IMR-90 (cell line): ENCODE data around the gene ZNF280C. TPM values are rescaled to one million over a fixed set of nuclear protein-coding genes. Genes with fewer than 3 reads are reported as not detected.

ENCODE experiments used
- ATAC-seq: fragments of 200-7000 bp; cut with Tn5 transposase; 2 replicates; pipeline ENCODE4 v1.9.1; 2020; ENCODE audit warnings: low read depth, mild to moderate bottlenecking, moderate library complexity
- BruUV-seq: library from RNA; stranded (reverse); fragments of 400-500 nt; replicated peaks from 2 replicates; lab custom pipeline; 2021; lab: Mats Ljungman, UMichigan
- CTCF ChIA-PET: fragments of 300-600 bp; formaldehyde crosslinking; extraction: SDS; loops from one replicate; lab custom pipeline; 2021; ENCODE audit warnings: antibody characterized with exemption; lab: Yijun Ruan, JAX
- POLR2A ChIA-PET: fragments of 300-600 bp; sonication (Branson Sonifier 250); formaldehyde crosslinking; loops from one replicate; lab custom pipeline; 2022; ENCODE audit warnings: antibody characterized with exemption; ENCODE audit not compliant: unreplicated experiment; lab: Charles Lee
- DNase-seq: peaks from one replicate; pipeline ENCODE4 v3.0.0; 2013
- H2AFZ ChIP-seq: replicated peaks from 2 replicates; pipeline ENCODE3; 2013; ENCODE audit warnings: low read length, mild to moderate bottlenecking; ENCODE audit not compliant: poor library complexity
- H2AK5ac ChIP-seq: 2 replicates; pipeline ENCODE4 v1.6.1; 2013; ENCODE audit warnings: low read depth, low read length, inconsistent platforms
- H2AK9ac ChIP-seq: replicated peaks from 2 replicates; pipeline ENCODE3; 2013; ENCODE audit warnings: mild to moderate bottlenecking, low read depth, low read length, moderate library complexity; ENCODE audit not compliant: poor library complexity
- H2BK120ac ChIP-seq: 2 replicates; pipeline ENCODE4 v1.6.1; 2013; ENCODE audit warnings: low read depth, low read length, inconsistent platforms
- H2BK15ac ChIP-seq: 3 replicates; pipeline ENCODE4 v1.6.1; 2013; ENCODE audit warnings: low read depth, low read length, inconsistent platforms
- H2BK20ac ChIP-seq: 2 replicates; pipeline ENCODE4 v1.6.1; 2013; ENCODE audit warnings: low read depth, mild to moderate bottlenecking, inconsistent platforms, low read length, moderate library complexity
- H2BK5ac ChIP-seq: 2 replicates; pipeline ENCODE4 v1.6.1; 2013; ENCODE audit warnings: mild to moderate bottlenecking, low read depth, low read length, inconsistent platforms; ENCODE audit not compliant: poor library complexity, severe bottlenecking
- H3K14ac ChIP-seq: replicated peaks from 2 replicates; pipeline ENCODE4 v1.6.1; 2013; ENCODE audit warnings: low read depth, low read length, inconsistent platforms
- H3K18ac ChIP-seq: 2 replicates; pipeline ENCODE4 v1.6.1; 2013; ENCODE audit warnings: low read depth, low read length, control low read depth
- H3K23ac ChIP-seq: 2 replicates; pipeline ENCODE4 v1.6.1; 2013; ENCODE audit warnings: low read depth, low read length, inconsistent platforms
- H3K27ac ChIP-seq: 2 replicates; pipeline ENCODE4 v1.5.1; 2013; ENCODE audit warnings: mild to moderate bottlenecking, control low read depth, low read length; ENCODE audit not compliant: insufficient read depth
- H3K27me3 ChIP-seq: 2 replicates; pipeline ENCODE4 v1.6.1; 2013; ENCODE audit warnings: low read length; ENCODE audit not compliant: control insufficient read depth, insufficient read depth
- H3K36me3 ChIP-seq: 2 replicates; pipeline ENCODE4 v1.6.1; 2013; ENCODE audit warnings: low read length, mixed read lengths; ENCODE audit not compliant: control insufficient read depth, insufficient read depth
- H3K4ac ChIP-seq: 2 replicates; pipeline ENCODE4 v1.6.1; 2013; ENCODE audit warnings: low read depth, low read length, inconsistent platforms
- H3K4me1 ChIP-seq: 2 replicates; pipeline ENCODE4 v1.6.1; 2013; ENCODE audit warnings: low read length, mixed read lengths; ENCODE audit not compliant: control insufficient read depth, insufficient read depth
- H3K4me2 ChIP-seq: 2 replicates; pipeline ENCODE4 v1.6.1; 2013; ENCODE audit warnings: low read depth, mild to moderate bottlenecking, control low read depth, low read length, moderate library complexity
- H3K4me3 ChIP-seq: 2 replicates; pipeline ENCODE4 v1.5.1; 2013; ENCODE audit warnings: low read depth, mild to moderate bottlenecking, control low read depth, low read length, moderate library complexity; ENCODE audit not compliant: insufficient read depth
- H3K56ac ChIP-seq: 2 replicates; pipeline ENCODE4 v1.6.1; 2013; ENCODE audit warnings: low read length, inconsistent platforms; ENCODE audit not compliant: insufficient read depth; ENCODE audit errors: extremely low read depth
- H3K79me1 ChIP-seq, 2 experiments: 2 replicates each; pipeline ENCODE4 v1.6.1; 2013; ENCODE audit warnings: low read length in 2 of 2, inconsistent platforms in 1 of 2, low read depth in 1 of 2
- H3K9ac ChIP-seq: 2 replicates; pipeline ENCODE4 v1.6.1; 2013; ENCODE audit warnings: low read depth, low read length, control low read depth
- H3K9me1 ChIP-seq: 2 replicates; pipeline ENCODE4 v1.6.1; 2013; ENCODE audit warnings: low read length, inconsistent platforms; ENCODE audit not compliant: insufficient read depth
- H3K9me3 ChIP-seq: 2 replicates; pipeline ENCODE4 v1.6.1; 2013; ENCODE audit warnings: low read length; ENCODE audit not compliant: control insufficient read depth, insufficient read depth
- H4K20me1 ChIP-seq: 2 replicates; pipeline ENCODE4 v1.6.1; 2013; ENCODE audit warnings: low read length, inconsistent platforms; ENCODE audit not compliant: insufficient read depth
- H4K5ac ChIP-seq: 2 replicates; pipeline ENCODE4 v1.6.1; 2013; ENCODE audit warnings: mild to moderate bottlenecking, low read depth, low read length, control low read depth
- H4K8ac ChIP-seq, 2 experiments: 2 replicates each; pipeline ENCODE4 v1.6.1; 2013; ENCODE audit warnings: low read depth in 2 of 2, low read length in 2 of 2, control low read depth in 1 of 2, inconsistent platforms in 1 of 2
- H4K91ac ChIP-seq: 2 replicates; pipeline ENCODE4 v1.6.1; 2013; ENCODE audit warnings: low read depth, low read length, inconsistent platforms; ENCODE audit not compliant: insufficient read depth
- BHLHE40 ChIP-seq: fragments of 150-350 bp; IDR thresholded peaks from 2 replicates; pipeline ENCODE4 v1.6.1; 2016; ENCODE audit warnings: mild to moderate bottlenecking, low read depth, low read length
- ELK1 ChIP-seq: fragments of 150-350 bp; IDR thresholded peaks from 2 replicates; pipeline ENCODE4 v1.6.1; 2016; ENCODE audit warnings: low read depth, mild to moderate bottlenecking, low read length, moderate library complexity, borderline replicate concordance
- MAFK ChIP-seq: IDR thresholded peaks from 2 replicates; pipeline ENCODE4 v1.6.1; 2012; ENCODE audit warnings: low read depth, low read length, improper control_type of control experiment
- MAZ ChIP-seq: IDR thresholded peaks from 2 replicates; pipeline ENCODE4 v1.6.1; 2012; ENCODE audit warnings: low read depth, mild to moderate bottlenecking, low read length, improper control_type of control experiment, moderate library complexity, borderline replicate concordance
- MXI1 ChIP-seq: IDR thresholded peaks from 2 replicates; pipeline ENCODE4 v1.6.1; 2012; ENCODE audit warnings: low read depth, mild to moderate bottlenecking, low read length, moderate library complexity, borderline replicate concordance
- NFE2L2 ChIP-seq: fragments of 150-350 bp; IDR thresholded peaks from 2 replicates; pipeline ENCODE4 v1.6.1; 2016; ENCODE audit warnings: low read depth, mild to moderate bottlenecking, low read length
- POLR2A ChIP-seq: IDR thresholded peaks from 2 replicates; pipeline ENCODE4 v1.6.1; 2012; ENCODE audit warnings: mild to moderate bottlenecking, low read depth, low read length
- RCOR1 ChIP-seq: IDR thresholded peaks from 2 replicates; pipeline ENCODE4 v1.6.1; 2012; ENCODE audit warnings: mild to moderate bottlenecking, low read length, improper control_type of control experiment; ENCODE audit not compliant: insufficient replicate concordance
- USF2 ChIP-seq: fragments of 150-350 bp; IDR thresholded peaks from 2 replicates; pipeline ENCODE4 v1.6.1; 2017; ENCODE audit warnings: mild to moderate bottlenecking, antibody characterized with exemption, low read length, low read depth
- WGBS, 2 experiments: methylation state at CpG; one replicate each; pipeline versions ENCODE4 v1.1.5 to v1.1.7; 2013; ENCODE audit warnings: missing lambda C conversion rate in 2 of 2; ENCODE audit not compliant: insufficient read length in 1 of 2; ENCODE audit errors: extremely low coverage in 2 of 2; 5-methylcytosine and 5-hydroxymethylcytosine counted together
- dilution Hi-C: fragments of 300-500 bp; cut with HindIII; formaldehyde crosslinking; loops from one replicate; pipeline ENCODE4 v1.14.3; 2018; ENCODE audit warnings: low sequenced_read_pairs; ENCODE audit not compliant: unreplicated experiment
- in situ Hi-C: fragments of 300-500 bp; cut with MboI; formaldehyde crosslinking; loops from 3 replicates; pipeline ENCODE4 v1.14.3; 2019; ENCODE audit warnings: low sequenced_read_pairs, inconsistent platforms, mixed read lengths
- intact Hi-C: fragments of 100-400 bp; cut with micrococcal nuclease; formaldehyde crosslinking; loops from 2 replicates; pipeline ENCODE4 v1.10.0; 2022
- polyA plus RNA-seq, 3 experiments: library from polyadenylated mRNA; depleted of rRNA; stranded (reverse); fragments of >200 nt; gene quantifications; 2 replicates each; pipeline ENCODE4 v1.2.3, GENCODE V29; 2012; ENCODE audit warnings: low replicate concordance in 1 of 3
- total RNA-seq: library from RNA; depleted of rRNA; stranded (reverse); fragments of >200 nt; gene quantifications from 2 replicates; pipeline ENCODE4 v1.2.3, GENCODE V29; 2012

Gene ZNF280C
- total and polyA plus RNA-seq, 2 of the 4 experiments (the other 2 are of a cell fraction), result 3.1 to 4.5 TPM

GRCh38 chrX:130158311-130158710 is 110.4 kb downstream of the ZNF280C start:
- POLR2A ChIA-PET, result no interaction called here
- Histone ChIP-seq H3K27ac (no peak overlapping the region), H3K18ac (no peak overlapping the region), H2BK5ac (no peak overlapping the region), H2BK15ac (no peak overlapping the region), H3K4me3 (no peak overlapping the region), H4K8ac (no peak overlapping the region), H4K20me1 (no peaks in the 10 kb centered on the region), H3K9me3 (no peaks in the 10 kb centered on the region), H3K4me2 (no peak overlapping the region), H2BK120ac (no peak overlapping the region), H3K23ac (no peak overlapping the region), H3K9ac (no peak overlapping the region), H2AFZ (no peak overlapping the region), H3K9me1 (no peaks in the 10 kb centered on the region), H3K14ac (no peak overlapping the region), H3K56ac (no peak overlapping the region), H3K36me3 (no peaks in the 10 kb centered on the region), H2BK20ac (no peak overlapping the region), H3K79me1 (peaks cover 0 to 2% of the 10 kb centered on the region in 2 experiments; a peak in 1 of 4 replicates), H3K4ac (no peak overlapping the region), H4K5ac (no peak overlapping the region), H3K4me1 (no peaks in the 10 kb centered on the region), H2AK5ac (no peak overlapping the region), H3K27me3 (no peaks in the 10 kb centered on the region), H2AK9ac (no peak overlapping the region), H4K91ac (no peak overlapping the region)
- no peak for ATAC-seq
- TF ChIP-seq ELK1 (no peak), POLR2A (no peak), NFE2L2 (no peak), MXI1 (no peak), RCOR1 (no peak), USF2 (no peak), BHLHE40 (no peak), MAFK (no peak), MAZ (no peak)
- in situ Hi-C loops, result no loop called here
- dilution Hi-C loops, result no loop called here
- intact Hi-C loops, result no loop called here
- WGBS, 2 experiments, result no CpG with 5 or more reads among the region's 2 CpGs
- DNase-seq, result no peak
- no TSS peak for BruUV-seq
- CTCF ChIA-PET, result no interaction called here
